ENCODE results near the gene EPB42. TPM values are rescaled to one million over a fixed set of nuclear protein-coding genes. Genes with fewer than 3 reads are reported as not detected.

Gene EPB42
- total and polyA plus RNA-seq, 8 donors: 1.1 to 5.3 (median 3.5) TPM; not detected in 2

DNA sequence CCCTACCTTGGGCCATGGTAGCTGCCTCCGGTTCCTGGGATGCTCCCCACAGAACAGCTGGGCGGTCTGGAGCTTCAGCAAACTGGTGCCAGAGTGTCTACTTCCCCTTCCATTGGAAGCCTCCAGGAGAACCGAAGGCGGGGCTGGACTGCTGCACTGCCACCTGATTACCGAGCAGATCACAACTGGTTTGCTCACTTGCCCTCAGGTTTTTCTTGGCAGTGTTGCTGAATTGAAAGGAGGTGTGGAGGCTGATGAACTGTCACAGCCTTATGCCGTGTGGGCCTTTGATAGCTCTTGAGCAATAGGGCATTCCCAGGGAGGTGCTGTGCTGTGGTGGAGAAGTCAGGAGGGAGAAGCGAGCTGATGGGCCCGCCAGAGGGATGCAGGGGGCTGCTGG is 46.0 kb upstream of the EPB42 start, which contains the start of gene TGM5:
Gene TGM5, minus strand, starts transcription at position 95 of the 400 bp plus-strand sequence. Its CDS starts 79 bp downstream, at position 16.
- no peak for ATAC-seq
- H3K27me3 ChIP-seq: peaks cover 0 to 17% of the 10 kb centered on the region in 2 donors
- DNase-seq: peak in 1 of 4 donors; percentile 7
- intact Hi-C loops (cut with DNase I): no loop called here
- H3K4me3 ChIP-seq: no peak within 1 kb of the TSS
- H3K27ac ChIP-seq: no peak within 1 kb of the TSS
- H3K4me1 ChIP-seq: peaks cover 0 to 6% of the 10 kb centered on the region in 2 donors
- no peaks in the 10 kb centered on the region for H3K36me3 ChIP-seq
- TF ChIP-seq, protein P1, sequence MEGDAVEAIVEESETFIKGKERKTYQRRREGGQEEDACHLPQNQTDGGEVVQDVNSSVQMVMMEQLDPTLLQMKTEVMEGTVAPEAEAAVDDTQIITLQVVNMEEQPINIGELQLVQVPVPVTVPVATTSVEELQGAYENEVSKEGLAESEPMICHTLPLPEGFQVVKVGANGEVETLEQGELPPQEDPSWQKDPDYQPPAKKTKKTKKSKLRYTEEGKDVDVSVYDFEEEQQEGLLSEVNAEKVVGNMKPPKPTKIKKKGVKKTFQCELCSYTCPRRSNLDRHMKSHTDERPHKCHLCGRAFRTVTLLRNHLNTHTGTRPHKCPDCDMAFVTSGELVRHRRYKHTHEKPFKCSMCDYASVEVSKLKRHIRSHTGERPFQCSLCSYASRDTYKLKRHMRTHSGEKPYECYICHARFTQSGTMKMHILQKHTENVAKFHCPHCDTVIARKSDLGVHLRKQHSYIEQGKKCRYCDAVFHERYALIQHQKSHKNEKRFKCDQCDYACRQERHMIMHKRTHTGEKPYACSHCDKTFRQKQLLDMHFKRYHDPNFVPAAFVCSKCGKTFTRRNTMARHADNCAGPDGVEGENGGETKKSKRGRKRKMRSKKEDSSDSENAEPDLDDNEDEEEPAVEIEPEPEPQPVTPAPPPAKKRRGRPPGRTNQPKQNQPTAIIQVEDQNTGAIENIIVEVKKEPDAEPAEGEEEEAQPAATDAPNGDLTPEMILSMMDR (IDR thresholded peaks at IDR 0.05): no peak
- no peaks in the 10 kb centered on the region for H3K9me3 ChIP-seq

DNA sequence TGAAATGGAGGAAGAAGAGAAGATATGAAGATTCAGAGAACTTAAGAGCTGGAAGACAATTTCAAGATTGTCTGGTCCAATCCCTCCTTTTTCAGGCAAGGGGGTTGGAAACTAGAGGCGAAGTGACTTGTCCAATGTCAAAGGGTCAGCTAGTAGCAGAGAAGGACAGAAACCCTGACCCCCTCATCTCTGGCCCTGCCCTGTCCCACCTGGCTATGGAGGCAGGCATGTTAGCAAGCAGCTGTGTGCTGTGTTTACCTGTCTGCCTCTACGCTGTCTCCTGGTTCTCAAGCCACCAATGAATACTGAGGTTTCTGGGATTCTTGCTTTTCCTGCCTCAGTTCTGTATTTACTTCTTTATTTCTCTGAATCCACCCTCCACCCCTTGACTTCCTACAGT is 45.6 kb upstream of the EPB42 start:
- ATAC-seq (no peak), DNase-seq (no peak)
- peaks cover 0 to 17% of the 10 kb centered on the region in 2 donors for H3K27me3 ChIP-seq
- no peaks in the 10 kb centered on the region for H3K9me3 ChIP-seq
- no peak overlapping the region for H3K27ac ChIP-seq
- TF ChIP-seq, protein P1 (IDR thresholded peaks at IDR 0.05): no peak
- peaks cover 0 to 6% of the 10 kb centered on the region in 2 donors for H3K4me1 ChIP-seq
- no peak overlapping the region for H3K4me3 ChIP-seq
- intact Hi-C loops (cut with DNase I): no loop called here
- no peaks in the 10 kb centered on the region for H3K36me3 ChIP-seq

DNA sequence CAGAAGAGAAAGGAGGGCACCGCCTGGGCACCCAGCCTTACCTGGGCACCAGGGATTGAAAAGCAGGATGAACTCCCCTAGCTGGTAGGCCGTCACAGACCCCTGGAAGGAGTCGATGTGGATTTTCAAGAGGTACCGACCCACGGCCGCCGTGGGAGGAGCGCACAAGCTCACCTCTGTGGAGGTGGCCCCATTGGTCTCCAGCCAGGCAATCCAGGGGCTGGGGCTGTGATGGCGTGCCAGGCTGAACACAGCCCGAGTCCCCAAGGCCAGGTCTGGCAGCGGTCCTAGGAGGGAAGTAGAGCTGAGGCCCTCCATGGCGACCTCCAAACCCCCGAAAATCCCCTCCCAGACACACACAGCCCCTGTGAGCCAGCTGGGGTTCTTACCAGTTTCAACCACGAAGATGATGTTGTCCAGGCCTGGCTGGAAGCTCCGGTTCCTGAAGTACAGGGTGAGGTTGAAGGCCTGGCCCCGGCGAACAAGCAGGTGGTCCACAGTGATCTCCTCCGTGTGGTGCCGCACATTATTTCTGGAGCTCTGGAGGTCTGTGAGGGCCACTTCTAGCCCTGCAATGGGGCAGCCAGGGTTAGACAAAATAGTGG is 39.3 kb upstream of the EPB42 start:
- TF ChIP-seq, protein P1 (IDR thresholded peaks at IDR 0.05): no peak
- DNase-seq (no peak), ATAC-seq (no peak)
- intact Hi-C loops (cut with DNase I): no loop called here
- H3K4me1 ChIP-seq: no peaks in the 10 kb centered on the region
- no peaks in the 10 kb centered on the region for H3K9me3 ChIP-seq
- H3K36me3 ChIP-seq: no peaks in the 10 kb centered on the region
- no peak overlapping the region for H3K4me3 ChIP-seq
- no peaks in the 10 kb centered on the region for H3K27me3 ChIP-seq
- no peak overlapping the region for H3K27ac ChIP-seq

DNA sequence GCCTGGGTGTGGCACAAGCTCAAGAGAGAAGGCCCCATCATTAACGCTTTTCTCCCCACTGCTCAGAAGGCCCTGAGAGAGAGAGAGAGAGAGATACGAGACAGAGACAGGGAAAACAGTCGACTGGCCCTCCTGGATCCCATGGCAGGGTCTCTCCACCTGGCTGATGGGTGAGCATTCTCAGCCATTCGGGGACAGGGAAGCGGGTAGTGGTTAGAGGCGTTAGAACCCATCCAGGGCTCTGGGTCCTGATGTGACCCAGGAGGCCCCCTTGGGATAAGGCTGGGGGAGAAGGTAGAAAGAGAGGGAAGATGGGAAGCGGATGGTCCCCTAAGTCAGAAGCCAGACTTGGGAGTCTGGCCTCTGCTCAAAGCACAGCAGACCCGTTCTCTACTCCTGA is 38.0 kb upstream of the EPB42 start:
- DNase-seq (no peak), ATAC-seq (no peak)
- Histone ChIP-seq H3K9me3 (no peaks in the 10 kb centered on the region), H3K27me3 (no peaks in the 10 kb centered on the region), H3K36me3 (no peaks in the 10 kb centered on the region), H3K27ac (no peak overlapping the region), H3K4me3 (no peak overlapping the region), H3K4me1 (no peaks in the 10 kb centered on the region)
- intact Hi-C loops (cut with DNase I): no loop called here
- TF ChIP-seq, protein P1 (IDR thresholded peaks at IDR 0.05): no peak

DNA sequence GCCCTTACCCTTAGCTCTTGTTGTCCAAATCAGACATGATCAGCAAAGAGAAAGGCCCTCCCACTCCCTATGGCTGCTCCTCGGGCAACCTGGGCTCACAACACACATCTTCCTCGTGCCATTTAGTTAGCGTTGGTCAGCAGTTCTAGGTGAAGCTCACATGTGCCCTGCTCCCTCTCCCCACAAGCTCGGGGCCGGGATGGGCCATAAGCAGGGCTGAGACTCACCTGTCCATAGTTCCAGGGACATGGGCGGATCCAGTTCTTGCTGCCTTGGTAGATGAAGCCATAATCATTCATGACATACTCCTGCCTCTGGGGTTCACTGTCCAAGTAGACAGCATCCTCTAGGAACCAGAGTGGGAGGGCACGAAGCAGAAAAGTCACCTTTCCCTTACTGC is 35.5 kb upstream of the EPB42 start:
- no peaks in the 10 kb centered on the region for H3K4me1 ChIP-seq
- no peak for ATAC-seq
- TF ChIP-seq, protein P1 (IDR thresholded peaks at IDR 0.05): no peak
- no peak overlapping the region for H3K27ac ChIP-seq
- DNase-seq: no peak
- no peaks in the 10 kb centered on the region for H3K27me3 ChIP-seq
- no peak overlapping the region for H3K4me3 ChIP-seq
- no peaks in the 10 kb centered on the region for H3K9me3 ChIP-seq
- intact Hi-C loops (cut with DNase I): no loop called here
- no peaks in the 10 kb centered on the region for H3K36me3 ChIP-seq

Measured in left lung (tissue), 10 donors.